HG03558 (cell line): ENCODE results near the gene MAN1C1.

Experiments used
- ATAC-seq: cut with Tn5 transposase; IDR thresholded peaks from one replicate; pipeline ENCODE4 v1.9.1; 2021; ENCODE audit warnings: moderate number of reproducible peaks; ENCODE audit not compliant: unreplicated experiment; ENCODE audit errors: extremely low read depth

MAN1C1 gene

DNA sequence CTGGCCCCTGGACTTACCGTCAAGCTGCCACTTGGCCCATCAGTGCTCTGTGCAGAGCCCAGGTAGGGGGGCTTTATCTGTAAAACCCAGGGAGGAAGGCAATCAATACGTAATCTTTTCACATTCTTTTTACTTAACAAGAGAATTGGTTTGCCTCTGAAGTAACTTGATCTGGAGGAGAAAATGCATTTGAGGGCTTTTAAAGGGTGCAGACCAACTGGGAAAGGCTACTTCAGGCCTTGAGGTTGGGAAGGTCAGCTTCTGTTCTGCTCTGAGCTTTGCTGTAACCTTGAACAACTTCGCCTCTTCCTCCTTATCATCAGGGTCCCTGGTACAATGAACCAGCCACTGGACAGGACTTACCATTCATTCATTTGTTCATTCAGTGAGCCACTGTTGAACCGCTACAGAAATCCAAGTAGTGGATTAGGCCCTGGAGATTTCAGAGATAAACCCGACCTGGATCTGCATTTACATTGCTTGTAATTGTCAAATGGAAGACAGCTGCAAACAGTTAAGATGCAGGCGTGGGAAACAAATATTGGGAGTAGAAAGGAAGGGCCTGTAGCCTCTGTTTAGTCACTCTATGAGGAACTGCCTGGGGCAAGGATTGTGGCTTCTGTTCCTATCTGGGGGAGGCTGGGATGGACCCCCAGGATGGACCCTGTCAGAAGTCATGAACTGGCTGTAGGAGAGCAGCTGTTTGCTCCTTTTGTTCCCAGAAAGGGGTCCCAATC, 90.9 kb downstream of the MAN1C1 start:
- ATAC-seq, result no peak

DNA sequence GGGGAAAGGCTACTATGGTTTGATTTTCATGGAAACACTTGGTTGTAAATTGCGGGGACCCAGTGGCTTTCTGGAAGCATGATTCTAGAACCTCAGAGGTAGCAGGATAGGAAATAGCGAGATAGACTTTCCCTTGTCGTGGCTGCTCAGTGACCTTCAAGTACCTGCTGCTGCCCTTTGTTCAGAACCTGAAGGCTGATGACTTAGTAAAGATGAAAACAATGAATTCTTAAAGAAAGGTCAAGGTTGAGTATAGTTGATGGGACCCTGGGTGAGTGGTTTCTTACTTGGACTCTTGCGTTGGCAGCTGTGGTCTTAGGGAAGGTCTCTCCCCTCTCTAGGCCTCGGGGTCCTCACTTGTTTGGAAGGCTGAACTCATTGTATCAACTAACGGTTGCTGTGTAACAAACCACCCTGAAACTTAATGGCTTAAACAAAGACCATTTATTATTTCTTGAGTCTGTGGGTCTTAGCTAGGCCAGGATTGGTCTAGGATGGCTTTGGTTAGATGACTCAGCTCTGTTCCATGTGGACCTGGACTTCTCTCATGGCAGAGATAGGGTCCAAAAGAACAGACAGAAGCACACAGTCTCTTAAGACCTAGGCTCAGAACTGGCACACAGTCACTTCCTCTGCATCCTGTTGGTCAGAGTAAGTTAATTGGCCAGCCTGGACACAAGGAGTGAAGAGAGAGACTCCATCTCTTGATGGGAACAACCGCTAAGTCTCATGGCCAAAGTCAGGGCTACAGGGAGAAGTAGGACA, 94.2 kb downstream of the MAN1C1 start:
- no peak for ATAC-seq

DNA sequence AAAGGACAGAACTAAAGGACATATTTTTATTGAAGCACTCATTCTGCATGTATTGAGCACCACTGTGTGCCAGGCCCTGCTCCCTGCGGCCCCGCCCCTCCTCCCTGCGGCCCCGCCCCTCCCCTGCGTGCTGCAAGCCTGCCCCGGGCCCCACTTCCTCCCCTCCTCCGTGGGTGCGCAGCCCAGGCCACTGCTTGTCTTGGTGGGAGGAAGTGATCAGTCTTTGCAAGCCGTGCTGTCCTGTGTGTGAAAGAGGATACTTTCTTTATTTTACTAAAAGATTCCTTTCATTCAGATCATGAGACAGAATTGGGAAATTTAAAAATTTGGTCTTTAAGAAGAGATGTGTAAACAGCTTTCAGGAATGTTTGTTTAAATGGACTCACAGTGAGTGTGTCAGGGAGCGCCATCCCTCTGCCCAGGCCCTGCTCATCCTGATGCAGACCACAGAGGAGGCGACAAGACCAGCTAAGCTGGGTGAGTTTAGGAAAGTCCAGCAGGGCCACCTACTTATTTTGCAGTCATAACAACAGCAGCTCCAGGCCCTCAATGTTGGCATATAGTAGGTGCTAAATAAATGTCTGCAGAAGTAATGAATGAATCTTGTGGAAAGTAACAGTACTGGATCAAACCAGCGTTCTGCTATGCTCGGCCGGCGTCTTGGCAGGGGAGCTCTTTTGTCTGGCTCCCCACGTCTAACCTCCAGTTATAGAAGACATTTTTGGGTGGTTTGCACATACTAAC, 95.1 kb downstream of the MAN1C1 start:
- no peak for ATAC-seq

DNA sequence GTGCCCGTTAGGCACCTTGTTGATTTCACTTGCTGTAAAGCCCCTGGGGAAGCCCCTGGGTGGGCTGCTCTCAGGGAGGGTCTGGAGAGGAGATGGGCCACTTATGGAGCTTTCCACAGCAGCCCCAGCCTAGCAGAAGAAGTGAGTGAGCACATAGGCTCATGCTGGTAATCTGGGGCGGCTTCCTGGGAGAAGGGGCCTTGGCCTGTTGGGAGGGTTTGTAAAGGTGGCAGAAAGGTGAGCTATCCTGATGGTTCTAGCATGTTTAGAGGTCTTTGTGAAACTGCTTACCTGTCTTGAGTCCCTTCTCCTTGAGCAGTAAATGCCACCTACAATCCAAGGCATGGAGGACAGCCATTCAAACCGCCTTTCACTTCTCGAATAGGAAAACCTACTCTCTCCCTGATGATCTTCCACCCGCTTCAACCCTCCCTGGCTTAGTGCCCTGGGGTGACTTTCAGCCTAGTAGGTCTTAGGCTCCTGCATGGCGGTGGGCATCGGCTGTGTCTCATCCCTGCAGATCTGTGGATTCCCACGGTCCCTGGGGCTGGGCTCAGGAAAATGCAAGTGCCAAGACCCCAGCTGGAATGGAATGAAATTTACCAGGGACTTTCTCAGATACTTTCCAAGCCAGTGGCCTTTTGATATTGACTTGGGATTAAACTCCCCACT, 95.8 kb downstream of the MAN1C1 start:
- no peak for ATAC-seq

DNA sequence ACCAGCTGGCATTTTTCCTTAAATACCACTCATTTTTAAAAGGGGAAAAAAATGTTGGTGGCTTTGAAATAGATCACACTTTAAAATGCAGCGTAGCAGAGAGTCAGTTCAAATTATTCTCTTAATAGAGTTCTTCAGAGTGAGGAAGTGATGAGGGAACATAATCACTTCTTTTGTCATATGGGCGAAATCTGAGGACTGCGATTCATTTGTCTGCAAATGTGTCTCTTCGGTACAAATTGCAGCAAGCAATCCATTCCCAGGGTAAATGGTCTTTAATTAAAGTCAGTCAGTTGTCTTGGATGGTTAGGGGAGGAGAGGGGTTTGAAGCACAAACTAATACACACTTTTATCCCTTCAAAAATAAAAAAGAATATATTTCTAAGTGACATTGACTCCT, 97.4 kb downstream of the MAN1C1 start:
- ATAC-seq, result no peak

DNA sequence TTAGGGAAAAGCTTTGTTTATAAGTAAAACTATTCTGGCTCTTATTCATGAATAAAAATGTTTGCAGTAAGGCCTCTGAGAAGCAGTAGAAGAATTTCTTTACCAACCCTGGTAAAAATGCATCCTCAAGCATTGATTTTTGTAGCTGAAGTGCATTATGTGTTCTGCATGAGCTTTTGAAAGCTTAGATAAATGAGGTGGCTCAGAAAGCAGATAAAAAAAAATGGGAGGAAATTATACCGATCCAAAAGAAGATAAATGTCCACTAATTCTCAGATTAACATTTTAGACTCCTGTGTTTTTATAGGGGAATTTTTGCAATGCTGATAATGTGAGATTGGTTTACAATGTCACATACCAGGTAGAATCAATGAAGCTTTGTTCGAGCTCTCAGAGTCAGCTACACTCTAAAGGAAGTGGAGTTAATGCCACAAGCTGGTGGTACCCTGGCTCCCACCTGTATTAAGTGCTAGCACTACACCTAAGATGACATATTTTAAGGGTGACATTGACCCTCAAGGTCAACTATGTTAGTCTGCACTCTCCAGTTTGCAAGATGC, 97.9 kb downstream of the MAN1C1 start:
- ATAC-seq, result no peak

DNA sequence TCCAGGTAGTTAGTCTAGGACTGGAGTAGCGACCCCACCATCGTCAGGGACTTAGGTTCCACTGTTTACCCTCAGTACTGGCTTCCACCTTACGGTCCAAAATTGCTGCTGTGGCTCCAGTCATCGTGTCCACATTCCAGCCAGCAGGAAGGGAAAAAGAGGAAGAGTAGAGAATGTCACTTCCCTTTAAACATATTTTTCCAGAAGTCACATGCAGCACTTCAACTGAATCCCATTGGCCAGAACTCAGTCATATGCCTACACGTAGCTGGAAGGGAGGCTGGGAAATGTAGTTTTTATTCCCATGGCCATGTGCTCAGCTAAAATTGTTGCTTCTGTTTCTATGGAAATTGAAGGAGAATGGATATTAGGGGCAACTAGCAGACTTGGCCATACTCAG, 99.3 kb downstream of the MAN1C1 start:
- no peak for ATAC-seq

DNA sequence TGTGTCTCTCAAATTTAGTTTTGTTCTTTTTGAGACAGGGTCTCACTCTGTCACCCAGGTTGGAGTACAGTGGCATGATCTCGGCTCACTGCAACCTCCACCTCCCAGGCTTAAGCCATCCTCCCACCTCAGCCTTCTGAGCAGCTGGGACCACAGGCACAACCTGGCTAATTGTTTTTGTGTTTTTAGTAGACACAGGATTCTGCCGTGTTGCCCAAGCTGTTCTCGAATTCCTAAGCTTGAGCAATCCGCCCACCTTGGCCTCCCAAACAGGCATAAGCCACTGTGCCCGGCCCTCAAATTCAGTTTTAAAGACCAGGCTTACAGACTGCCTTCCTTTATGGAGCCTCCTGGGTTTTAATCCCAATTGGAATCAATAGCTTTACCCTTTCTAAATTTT, 99.7 kb downstream of the MAN1C1 start:
- ATAC-seq, result no peak

DNA sequence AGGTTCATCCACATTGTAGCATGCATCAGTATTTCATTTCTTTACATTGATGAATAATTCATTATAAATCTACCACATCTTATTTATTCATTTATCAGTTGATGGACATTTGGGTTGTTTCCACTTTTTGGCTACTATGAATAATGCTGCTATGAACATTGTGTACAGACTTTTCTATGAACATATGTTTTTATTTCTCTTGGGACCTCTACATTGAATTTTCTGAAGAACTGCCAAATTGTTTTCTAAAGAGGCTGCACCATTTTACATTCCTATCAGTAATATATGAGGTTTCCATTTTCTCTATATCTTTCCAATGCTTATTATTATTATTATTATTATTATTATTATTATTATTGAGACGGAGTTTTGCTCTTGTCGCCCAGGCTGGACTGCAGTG, 102.1 kb downstream of the MAN1C1 start:
- ATAC-seq, result no peak

DNA sequence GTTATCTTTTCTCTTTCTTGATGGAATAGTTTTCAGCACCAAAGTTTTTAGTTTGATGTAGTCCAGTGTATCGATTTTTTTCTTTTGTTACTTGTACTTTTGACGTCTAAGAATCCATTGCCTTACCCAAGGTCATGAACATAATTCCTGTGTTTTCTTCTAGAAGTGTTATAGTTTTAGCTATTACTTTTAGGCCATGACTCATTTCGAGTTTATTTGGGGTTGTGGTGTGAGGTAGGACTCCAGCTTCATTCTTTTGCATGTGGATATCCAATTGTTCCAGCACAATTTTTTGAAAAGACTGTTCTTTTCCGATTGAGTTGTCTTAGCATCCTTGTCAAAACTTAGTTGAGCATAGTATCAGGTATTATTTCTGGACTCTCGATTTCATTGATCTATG, 104.0 kb downstream of the MAN1C1 start:
- ATAC-seq, result no peak

DNA sequence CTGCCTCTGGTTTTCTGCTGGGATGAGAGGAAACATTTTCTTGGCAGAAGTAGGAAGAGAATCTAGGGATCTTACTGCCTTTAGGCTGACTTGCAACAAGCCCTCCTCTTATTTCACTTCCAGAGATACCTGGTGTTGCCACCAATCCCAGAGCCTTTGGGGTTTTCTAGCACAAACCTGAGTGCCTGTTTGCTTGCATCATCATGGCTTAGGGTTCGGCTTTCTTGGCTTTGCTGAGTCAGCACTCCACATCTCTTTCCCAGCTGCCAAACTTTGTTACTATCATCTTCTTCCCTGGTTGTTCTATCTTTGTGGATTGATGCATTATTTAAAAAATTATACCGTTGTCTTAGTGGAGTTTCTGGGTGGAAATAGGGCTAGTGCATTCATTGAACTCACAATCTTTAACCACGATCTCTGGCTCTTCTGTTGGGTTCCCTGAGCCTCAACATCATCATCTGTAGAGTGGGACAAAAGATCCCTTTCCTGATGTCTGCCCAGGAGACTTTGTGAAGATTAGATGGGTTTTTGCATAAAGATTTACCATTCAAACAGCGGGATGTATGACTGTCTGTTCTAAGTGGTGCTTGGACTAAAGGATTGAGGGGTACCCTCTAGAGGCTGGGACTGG, 106.8 kb downstream of the MAN1C1 start:
- no peak for ATAC-seq

DNA sequence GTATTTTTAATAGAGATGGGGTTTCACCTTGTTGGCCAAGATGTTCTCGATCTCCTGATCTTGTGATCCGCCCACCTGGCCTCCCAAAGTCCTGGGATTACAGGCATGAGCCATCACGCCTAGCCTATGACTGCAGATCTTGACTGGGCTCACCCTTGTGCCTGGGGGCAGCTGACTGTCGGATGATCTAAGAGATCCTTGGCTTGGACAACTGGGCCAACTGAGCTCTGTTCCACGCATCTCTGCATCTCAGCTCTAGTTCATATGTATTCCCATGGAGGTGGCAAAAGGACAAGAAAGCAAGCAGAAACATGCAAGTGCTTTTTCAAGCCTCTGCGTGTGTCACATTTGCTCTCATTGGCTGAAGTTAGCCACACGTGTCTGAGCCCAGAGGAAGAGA, 107.6 kb downstream of the MAN1C1 start:
- ATAC-seq, result no peak

DNA sequence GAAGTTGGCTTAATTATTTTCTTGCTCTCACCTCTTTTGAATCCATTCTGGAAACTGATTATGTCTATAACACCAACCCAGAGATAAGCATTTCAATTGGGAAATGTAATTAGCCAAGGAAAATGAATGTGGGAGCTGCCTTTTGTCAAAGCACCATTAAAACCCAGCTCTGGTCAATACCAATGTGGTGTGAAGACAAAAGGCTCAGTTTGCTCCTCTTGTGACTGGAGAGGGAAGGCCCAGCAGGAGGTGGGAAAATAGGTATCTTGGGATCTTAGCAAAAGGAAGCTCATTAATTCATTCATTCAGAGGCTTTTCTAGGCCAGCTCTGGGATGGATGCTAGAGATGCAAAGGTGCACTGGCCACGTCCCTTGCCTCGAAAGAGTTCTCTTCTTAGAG, 108.4 kb downstream of the MAN1C1 start:
- ATAC-seq, result no peak

DNA sequence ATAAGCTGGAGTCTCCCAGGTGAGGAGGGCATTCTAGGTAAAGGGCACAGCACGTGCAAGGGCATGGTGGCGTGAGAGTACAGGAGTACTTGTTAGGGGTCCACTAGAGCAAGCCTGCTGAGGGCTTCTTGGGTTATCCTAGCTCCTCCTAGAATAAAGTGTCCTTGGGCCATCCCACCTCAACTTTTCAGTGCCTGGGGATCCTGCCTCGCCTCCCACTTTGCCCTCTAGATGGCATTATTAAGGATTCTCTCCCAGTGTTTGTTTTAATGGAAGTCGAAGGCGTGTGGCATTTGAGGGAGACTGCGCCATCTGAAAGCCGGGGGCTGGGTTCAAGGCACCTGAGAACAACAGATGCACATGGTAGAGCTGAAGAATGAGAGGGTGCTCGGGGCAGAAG, 108.9 kb downstream of the MAN1C1 start:
- no peak for ATAC-seq

DNA sequence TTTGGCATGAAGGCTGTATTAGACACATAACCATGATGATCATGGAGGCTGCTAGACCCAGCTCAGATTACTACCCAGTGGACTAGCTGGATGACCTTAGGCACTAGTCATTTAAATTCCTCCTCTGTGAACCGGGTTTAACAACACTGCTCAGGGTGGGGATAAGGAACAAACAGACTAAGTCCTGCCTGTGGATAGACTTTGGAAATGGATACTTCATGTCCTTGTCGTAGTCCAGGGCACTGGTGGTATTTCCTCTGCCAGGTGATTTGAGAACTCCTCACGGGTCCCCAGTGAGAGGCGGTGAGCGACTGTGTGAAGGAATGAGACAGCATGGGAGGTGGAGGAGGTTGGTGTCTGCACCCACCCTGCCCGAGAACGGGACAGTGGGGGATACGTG, 110.5 kb downstream of the MAN1C1 start:
- no peak for ATAC-seq

DNA sequence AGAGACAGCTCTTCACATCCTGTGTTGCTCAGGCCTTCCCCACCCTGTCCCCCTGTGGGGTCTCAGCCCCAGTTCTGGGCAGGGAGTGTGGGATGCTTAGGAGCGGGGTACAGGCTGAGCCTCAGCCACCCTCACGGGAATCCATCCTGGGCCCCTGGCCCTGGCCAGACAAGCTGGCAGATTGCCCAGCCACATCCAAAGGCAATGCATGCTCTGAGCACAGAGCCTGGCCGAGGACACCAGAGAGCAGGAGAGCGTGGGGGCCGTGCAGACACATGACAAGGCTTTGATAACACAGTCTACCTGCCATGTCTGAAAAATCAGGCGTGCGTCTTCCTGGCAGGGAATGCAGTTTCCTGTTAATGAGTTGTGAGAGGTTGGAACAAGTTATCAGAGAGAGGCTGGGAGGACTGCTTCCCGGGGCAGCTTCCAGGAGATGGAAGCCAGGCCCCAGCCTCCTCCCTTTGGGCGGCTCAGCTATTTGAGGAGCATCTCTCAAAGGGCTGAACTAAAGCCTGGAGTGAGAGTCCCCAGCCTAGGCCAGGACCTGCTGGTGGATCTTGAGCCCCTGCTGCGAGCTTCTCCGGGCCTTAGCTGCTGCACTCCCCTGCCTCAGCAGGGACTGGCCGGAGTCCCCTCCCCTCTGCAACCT, 111.2 kb downstream of the MAN1C1 start:
- ATAC-seq, result no peak

DNA sequence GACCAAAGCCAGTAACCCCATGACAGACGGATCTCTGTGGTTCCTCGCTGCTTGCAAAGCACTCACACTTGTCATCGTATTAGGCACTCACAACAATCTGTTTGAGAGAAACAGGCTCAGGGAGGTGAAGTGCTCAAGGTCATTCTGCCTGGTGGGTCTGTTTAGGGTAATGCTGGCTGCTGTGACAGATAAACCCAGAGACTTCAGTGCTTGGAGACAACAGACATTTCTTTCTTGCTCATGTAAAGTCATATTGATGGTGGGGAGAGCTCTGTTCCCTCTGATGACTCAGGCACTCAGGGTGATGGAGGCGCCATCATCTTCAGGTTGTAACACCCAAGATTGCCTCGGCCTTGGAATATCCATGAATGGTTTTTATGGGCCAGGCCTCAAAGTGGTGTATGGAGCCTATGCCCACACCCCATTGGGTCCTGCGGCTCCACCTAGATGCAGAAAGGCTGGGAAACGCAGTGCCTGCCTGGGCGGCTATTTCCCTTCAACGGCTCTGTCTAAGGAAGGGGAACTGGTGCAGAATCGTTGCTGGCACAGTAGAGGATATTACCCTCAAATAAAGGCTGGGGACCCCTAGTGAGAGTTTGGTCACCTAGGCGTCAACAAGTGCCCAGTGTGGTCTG, 111.8 kb downstream of the MAN1C1 start:
- ATAC-seq, result no peak

DNA sequence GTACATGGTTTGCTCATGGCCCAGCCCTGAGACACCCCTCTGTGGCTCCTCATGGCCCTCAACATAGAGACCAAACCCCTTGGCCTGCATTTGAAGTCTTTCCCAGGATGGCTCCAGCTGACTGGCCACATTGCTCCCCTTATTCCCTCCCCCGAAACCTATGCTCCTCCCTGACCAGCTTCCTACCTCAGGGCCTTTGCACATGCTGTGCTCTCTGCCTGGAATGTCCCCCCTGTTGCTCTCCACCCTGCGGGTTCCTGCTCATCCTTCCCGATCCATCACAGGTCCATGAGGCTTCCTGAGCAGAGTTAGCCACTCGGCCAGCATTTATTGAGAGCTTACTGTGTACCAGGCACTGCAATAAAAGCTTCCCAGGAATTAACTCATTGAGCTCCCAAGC, 112.5 kb downstream of the MAN1C1 start:
- no peak for ATAC-seq
